ENCODE results near the gene ARHGAP26. TPM values are rescaled to one million over a fixed set of nuclear protein-coding genes. Genes with fewer than 3 reads are reported as not detected.

The ARHGAP26 gene
- total and polyA plus RNA-seq, 2 donors (not counting 1 experiment from before 2014, with no cell fraction given): 4.1 to 6.8 TPM

- Histone ChIP-seq H2AFZ (ENCODE audit: low read length) (no peak overlapping the region), H3K27ac (ENCODE audit: insufficient read depth, low read length) (no peak overlapping the region), H3K36me3 (ENCODE audit: control insufficient read depth, insufficient read depth, low read length) (no peaks in the 10 kb centered on the region), H3K4me1 (ENCODE audit: control insufficient read depth, extremely low read depth, insufficient read depth, low read length) (peaks cover 18% of the 10 kb centered on the region), H3K9ac (ENCODE audit: insufficient read depth, low read length) (no peak overlapping the region), H3K4me3 (replicated peaks in 1 of 4; ENCODE audit: control extremely low read depth in 1 of 4, insufficient read depth in 1 of 4, low read depth in 3 of 4, low read length in 4 of 4) (no peak overlapping the region), H3K79me2 (ENCODE audit: control insufficient read depth, insufficient read depth, low read length) (no peaks in the 10 kb centered on the region), H4K20me1 (ENCODE audit: control insufficient read depth, extremely low read depth, insufficient read depth, low read length) (no peaks in the 10 kb centered on the region), H3K4me2 (ENCODE audit: extremely low read depth, insufficient read depth, low read length) (no peak overlapping the region), H3K9me3 (ENCODE audit: control insufficient read depth, insufficient read depth, low read depth, low read length) (no peaks in the 10 kb centered on the region), H3K27me3 (ENCODE audit: control insufficient read depth, insufficient read depth, low read length) (no peaks in the 10 kb centered on the region)
- DNase-seq (ENCODE audit: low read depth in 2 of 2): no peak
- TF ChIP-seq CTCF (conservative IDR thresholded peaks at IDR 0.05 in 1 of 2, IDR thresholded peaks at IDR 0.05 in 1 of 2; ENCODE audit: low read depth in 1 of 2, low read length in 2 of 2): no peak
- TF ChIP-seq EZH2 (IDR thresholded peaks at IDR 0.05; ENCODE audit: low read length, missing control alignments): no peak
Observed at GRCh38 chr5:143147383-143147782, 377.2 kb downstream of the ARHGAP26 start.

GRCh38 chr5:143147902-143148301 is 377.7 kb downstream of the ARHGAP26 start:
- TF ChIP-seq EZH2 (IDR thresholded peaks at IDR 0.05; ENCODE audit: low read length, missing control alignments): no peak
- no peak for TF ChIP-seq CTCF (conservative IDR thresholded peaks at IDR 0.05 in 1 of 2, IDR thresholded peaks at IDR 0.05 in 1 of 2; ENCODE audit: low read depth in 1 of 2, low read length in 2 of 2)
- peak overlapping the region; percentile 17 for H3K27ac ChIP-seq (ENCODE audit: insufficient read depth, low read length)
- no peaks in the 10 kb centered on the region for H3K79me2 ChIP-seq (ENCODE audit: control insufficient read depth, insufficient read depth, low read length)
- H3K9me3 ChIP-seq (ENCODE audit: control insufficient read depth, insufficient read depth, low read depth, low read length): no peaks in the 10 kb centered on the region
- no peak overlapping the region for H3K9ac ChIP-seq (ENCODE audit: insufficient read depth, low read length)
- no peak overlapping the region for H2AFZ ChIP-seq (ENCODE audit: low read length)
- H3K4me3 ChIP-seq (replicated peaks in 1 of 4; ENCODE audit: control extremely low read depth in 1 of 4, insufficient read depth in 1 of 4, low read depth in 3 of 4, low read length in 4 of 4): no peak overlapping the region
- no peaks in the 10 kb centered on the region for H3K36me3 ChIP-seq (ENCODE audit: control insufficient read depth, insufficient read depth, low read length)
- H3K27me3 ChIP-seq (ENCODE audit: control insufficient read depth, insufficient read depth, low read length): no peaks in the 10 kb centered on the region
- peak overlapping the region; percentile 41 for H3K4me2 ChIP-seq (ENCODE audit: extremely low read depth, insufficient read depth, low read length)
- H3K4me1 ChIP-seq (ENCODE audit: control insufficient read depth, extremely low read depth, insufficient read depth, low read length): peaks cover 18% of the 10 kb centered on the region
- H4K20me1 ChIP-seq (ENCODE audit: control insufficient read depth, extremely low read depth, insufficient read depth, low read length): no peaks in the 10 kb centered on the region
- DNase-seq (ENCODE audit: low read depth in 2 of 2): peak; percentile 66 to 79

- no peak overlapping the region for H3K4me2 ChIP-seq (ENCODE audit: extremely low read depth, insufficient read depth, low read length)
- peak overlapping the region; percentile 17 for H3K27ac ChIP-seq (ENCODE audit: insufficient read depth, low read length)
Observed at GRCh38 chr5:143148771-143149170, 378.6 kb downstream of the ARHGAP26 start.

More at GRCh38 chr5:143148771-143149170, 378.6 kb downstream of the ARHGAP26 start:
- H3K4me3 ChIP-seq (replicated peaks in 1 of 4; ENCODE audit: control extremely low read depth in 1 of 4, insufficient read depth in 1 of 4, low read depth in 3 of 4, low read length in 4 of 4): no peak overlapping the region
- TF ChIP-seq CTCF (conservative IDR thresholded peaks at IDR 0.05 in 1 of 2, IDR thresholded peaks at IDR 0.05 in 1 of 2; ENCODE audit: low read depth in 1 of 2, low read length in 2 of 2): no peak
- H2AFZ ChIP-seq (ENCODE audit: low read length): no peak overlapping the region
- no peaks in the 10 kb centered on the region for H3K36me3 ChIP-seq (ENCODE audit: control insufficient read depth, insufficient read depth, low read length)
- no peaks in the 10 kb centered on the region for H3K9me3 ChIP-seq (ENCODE audit: control insufficient read depth, insufficient read depth, low read depth, low read length)
- H3K79me2 ChIP-seq (ENCODE audit: control insufficient read depth, insufficient read depth, low read length): no peaks in the 10 kb centered on the region
- H3K9ac ChIP-seq (ENCODE audit: insufficient read depth, low read length): no peak overlapping the region
- peaks cover 20% of the 10 kb centered on the region for H3K4me1 ChIP-seq (ENCODE audit: control insufficient read depth, extremely low read depth, insufficient read depth, low read length)
- H3K27me3 ChIP-seq (ENCODE audit: control insufficient read depth, insufficient read depth, low read length): no peaks in the 10 kb centered on the region
- DNase-seq (ENCODE audit: low read depth in 2 of 2): peak; percentile 52 to 80
- H4K20me1 ChIP-seq (ENCODE audit: control insufficient read depth, extremely low read depth, insufficient read depth, low read length): no peaks in the 10 kb centered on the region
